Measurements from ENCODE around the gene CTRB1.

Gene CTRB1

DNA sequence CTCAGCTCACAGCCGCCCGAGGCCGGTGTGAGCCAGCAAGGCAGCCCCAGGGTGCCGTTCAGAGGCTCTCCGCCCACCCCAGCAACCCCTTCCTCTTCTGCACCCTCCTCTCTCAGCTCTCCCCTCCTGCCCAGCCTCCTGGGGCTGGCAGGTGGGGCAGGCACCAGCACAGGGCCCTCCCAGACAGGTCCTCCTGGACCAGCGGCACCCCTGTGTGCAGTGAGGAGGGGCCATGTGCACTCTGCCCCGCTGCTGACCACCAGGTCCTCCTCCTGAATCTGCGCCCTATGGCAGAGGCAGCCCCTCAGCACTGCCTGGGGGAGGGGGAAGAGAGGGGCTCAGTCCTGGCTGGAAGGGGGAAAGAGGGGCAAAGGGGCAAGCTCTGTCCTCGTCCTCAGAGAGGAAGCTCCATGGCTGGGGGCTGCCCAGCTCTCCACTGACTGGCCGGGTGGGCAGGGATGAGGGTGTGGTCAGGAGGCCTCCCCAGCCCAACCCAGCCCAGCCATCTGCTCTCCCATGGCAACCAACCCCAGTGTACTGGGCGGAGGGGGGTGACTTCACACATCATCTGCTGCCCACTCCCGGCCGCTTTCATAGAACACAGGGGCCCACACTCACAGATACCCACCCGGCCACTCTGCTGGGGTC lies 38.0 kb downstream of the CTRB1 start:
- ChIA-PET POLR2A (interaction anchor here (1.0 to 1.8 kb wide), 2 partner anchors 10 to 12 kb away, joined by 3 to 4 read pairs; no protein-coding TSS in a partner anchor), CTCF (interaction anchor here (0.6 kb wide), 1 partner anchor 14 kb away, joined by 5 read pairs; no protein-coding TSS in a partner anchor)
- TF ChIP-seq TARDBP (IDR thresholded peaks at IDR 0.05): no peak
- TF ChIP-seq, protein P1, sequence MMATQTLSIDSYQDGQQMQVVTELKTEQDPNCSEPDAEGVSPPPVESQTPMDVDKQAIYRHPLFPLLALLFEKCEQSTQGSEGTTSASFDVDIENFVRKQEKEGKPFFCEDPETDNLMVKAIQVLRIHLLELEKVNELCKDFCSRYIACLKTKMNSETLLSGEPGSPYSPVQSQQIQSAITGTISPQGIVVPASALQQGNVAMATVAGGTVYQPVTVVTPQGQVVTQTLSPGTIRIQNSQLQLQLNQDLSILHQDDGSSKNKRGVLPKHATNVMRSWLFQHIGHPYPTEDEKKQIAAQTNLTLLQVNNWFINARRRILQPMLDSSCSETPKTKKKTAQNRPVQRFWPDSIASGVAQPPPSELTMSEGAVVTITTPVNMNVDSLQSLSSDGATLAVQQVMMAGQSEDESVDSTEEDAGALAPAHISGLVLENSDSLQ (IDR thresholded peaks at IDR 0.05): no peak
- no peak for DNase-seq (ENCODE audit: extremely low spot score)

DNA sequence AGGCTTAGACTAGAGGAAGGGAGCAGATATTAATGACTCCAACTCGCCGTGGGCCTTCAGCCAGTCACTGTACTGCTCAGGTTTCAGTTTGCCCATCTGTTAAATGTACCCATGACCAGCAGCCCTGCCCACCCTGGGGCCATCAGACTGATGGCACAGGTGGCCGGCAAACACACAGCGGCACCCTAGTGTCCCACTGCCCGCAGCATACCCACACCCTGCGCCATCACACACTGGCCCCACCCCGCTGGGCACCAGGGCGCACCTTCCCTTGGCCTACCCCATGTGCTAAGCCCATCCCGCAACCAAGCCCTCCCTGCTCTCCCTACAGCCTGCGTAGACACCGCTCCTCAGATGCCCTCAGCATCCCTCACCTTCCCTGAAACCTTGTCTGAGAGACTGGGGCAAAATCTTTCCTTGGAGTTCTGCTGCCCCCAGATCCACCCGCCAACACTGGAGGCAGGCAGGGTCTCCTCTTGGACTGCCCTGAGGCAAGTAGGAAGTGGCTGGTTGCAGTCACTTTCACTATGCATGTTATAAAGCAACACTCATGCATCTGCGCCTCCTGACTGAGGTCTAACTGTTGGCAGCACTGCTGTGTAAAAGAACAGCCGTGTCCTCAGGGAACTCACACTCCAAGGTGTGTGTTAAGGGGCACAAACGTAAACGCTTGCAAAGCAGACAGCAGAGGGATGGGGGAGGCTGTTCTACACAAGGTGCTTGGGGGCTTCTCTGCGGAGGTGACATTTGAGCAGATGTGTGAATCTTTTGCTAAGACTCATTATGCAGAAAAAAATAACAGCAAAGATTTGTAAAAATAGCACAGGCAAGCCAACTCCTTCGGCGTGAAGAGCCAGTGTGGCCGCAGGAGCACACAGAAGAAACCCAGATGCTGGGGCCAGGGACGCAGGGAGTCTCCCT lies 39.4 kb downstream of the CTRB1 start:
- no peak for DNase-seq (ENCODE audit: extremely low spot score)
- CTCF ChIA-PET: no interaction called here
- POLR2A ChIA-PET: no interaction called here
- TF ChIP-seq, protein P1 (IDR thresholded peaks at IDR 0.05): no peak
- TF ChIP-seq NFRKB (IDR thresholded peaks at IDR 0.05) (no peak), ZNF384 (IDR thresholded peaks at IDR 0.05) (no peak), SUZ12 (IDR thresholded peaks at IDR 0.05) (no peak), ELF4 (IDR thresholded peaks at IDR 0.05) (no peak), LEF1 (IDR thresholded peaks at IDR 0.05; ENCODE audit: borderline replicate concordance) (no peak), L3MBTL2 (conservative IDR thresholded peaks at IDR 0.05) (no peak), SP1 (IDR thresholded peaks at IDR 0.05) (no peak), FOXA1 (IDR thresholded peaks at IDR 0.05) (no peak), FOXK2 (IDR thresholded peaks at IDR 0.05) (no peak), TARDBP (IDR thresholded peaks at IDR 0.05) (no peak), HDGF (IDR thresholded peaks at IDR 0.05; ENCODE audit: borderline replicate concordance) (no peak), FOXM1 (IDR thresholded peaks at IDR 0.05; ENCODE audit: borderline replicate concordance) (no peak), CTBP1 (IDR thresholded peaks at IDR 0.05; ENCODE audit: borderline replicate concordance) (no peak), BHLHE40 (IDR thresholded peaks at IDR 0.05; ENCODE audit: borderline replicate concordance) (no peak), ARNT (IDR thresholded peaks at IDR 0.05) (no peak)

DNA sequence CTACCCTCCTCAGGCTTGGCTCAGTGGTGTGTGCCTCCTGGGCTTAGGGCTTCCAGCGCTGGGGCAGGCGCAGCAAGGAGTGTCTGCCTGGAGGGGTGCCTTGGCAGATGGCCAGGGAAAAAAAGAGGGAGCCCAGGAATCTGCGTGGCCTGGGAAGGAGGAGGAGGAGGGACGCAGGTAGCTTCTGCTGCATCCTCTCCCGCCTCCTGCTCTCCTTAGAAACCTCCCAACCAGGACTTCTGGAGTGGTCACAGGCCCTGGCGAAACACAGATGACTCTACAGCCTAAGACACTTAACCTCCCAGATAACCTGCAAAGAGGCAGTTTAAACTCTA lies 40.0 kb downstream of the CTRB1 start:
- CTCF ChIA-PET: no interaction called here
- TF ChIP-seq L3MBTL2 (conservative IDR thresholded peaks at IDR 0.05): no peak
- TF ChIP-seq FOXA1 (IDR thresholded peaks at IDR 0.05): no peak
- TF ChIP-seq FOXK2 (IDR thresholded peaks at IDR 0.05): no peak
- no peak for TF ChIP-seq LEF1 (IDR thresholded peaks at IDR 0.05; ENCODE audit: borderline replicate concordance)
- TF ChIP-seq HDGF (IDR thresholded peaks at IDR 0.05; ENCODE audit: borderline replicate concordance): no peak
- no peak for TF ChIP-seq ARNT (IDR thresholded peaks at IDR 0.05)
- no peak for TF ChIP-seq SUZ12 (IDR thresholded peaks at IDR 0.05)
- TF ChIP-seq ELF4 (IDR thresholded peaks at IDR 0.05): no peak
- TF ChIP-seq TARDBP (IDR thresholded peaks at IDR 0.05): no peak
- TF ChIP-seq ZNF384 (IDR thresholded peaks at IDR 0.05): no peak
- TF ChIP-seq FOXM1 (IDR thresholded peaks at IDR 0.05; ENCODE audit: borderline replicate concordance): no peak
- no peak for TF ChIP-seq BHLHE40 (IDR thresholded peaks at IDR 0.05; ENCODE audit: borderline replicate concordance)
- TF ChIP-seq CTBP1 (IDR thresholded peaks at IDR 0.05; ENCODE audit: borderline replicate concordance): no peak
- no peak for TF ChIP-seq SP1 (IDR thresholded peaks at IDR 0.05)
- TF ChIP-seq, protein P1 (IDR thresholded peaks at IDR 0.05): no peak
- no peak for TF ChIP-seq NFRKB (IDR thresholded peaks at IDR 0.05)
- POLR2A ChIA-PET: no interaction called here
- DNase-seq (ENCODE audit: extremely low spot score): no peak

DNA sequence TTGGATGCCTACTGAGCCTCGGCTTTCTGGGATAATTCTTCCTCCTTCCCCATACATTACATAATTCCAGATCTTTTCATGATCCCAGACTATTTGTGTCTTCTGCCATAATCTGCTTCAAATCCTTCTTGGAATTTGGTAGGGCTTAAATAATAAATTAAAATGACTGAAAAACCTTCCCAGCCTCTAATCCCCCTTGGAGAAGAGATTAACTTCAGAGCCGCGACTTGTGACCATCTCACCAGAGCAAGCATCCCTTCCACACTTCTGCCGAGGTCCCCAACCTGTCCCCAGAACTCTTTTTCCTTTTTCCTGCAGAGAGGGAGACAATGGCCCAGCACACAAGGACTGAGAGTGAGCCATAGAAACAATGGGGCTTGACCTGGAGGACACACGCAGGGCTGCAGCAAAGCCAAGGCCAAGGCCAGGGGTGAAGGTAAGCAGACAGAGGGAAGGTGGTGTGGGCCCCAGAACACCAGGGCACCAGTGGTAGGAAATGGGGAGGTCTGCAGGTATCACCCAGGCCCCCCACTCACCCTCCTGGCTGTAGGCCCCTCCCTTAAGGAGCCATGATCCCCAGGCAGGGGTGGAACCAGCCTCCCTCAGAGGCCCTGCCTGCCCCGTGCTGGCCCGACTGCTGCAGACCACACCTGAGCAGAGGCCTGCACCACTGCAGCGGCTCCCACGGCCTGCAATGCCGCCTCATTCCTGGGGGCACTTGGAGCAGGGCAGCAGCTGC lies 42.2 kb downstream of the CTRB1 start:
- TF ChIP-seq FOXK2 (IDR thresholded peaks at IDR 0.05) (no peak), ARNT (IDR thresholded peaks at IDR 0.05) (no peak), HDGF (IDR thresholded peaks at IDR 0.05; ENCODE audit: borderline replicate concordance) (no peak), NFRKB (IDR thresholded peaks at IDR 0.05) (no peak), L3MBTL2 (conservative IDR thresholded peaks at IDR 0.05) (no peak), CTBP1 (IDR thresholded peaks at IDR 0.05; ENCODE audit: borderline replicate concordance) (no peak), FOXA1 (IDR thresholded peaks at IDR 0.05) (no peak), LEF1 (IDR thresholded peaks at IDR 0.05; ENCODE audit: borderline replicate concordance) (no peak), SUZ12 (IDR thresholded peaks at IDR 0.05) (no peak), ZNF384 (IDR thresholded peaks at IDR 0.05) (no peak)
- TF ChIP-seq, protein P1 (IDR thresholded peaks at IDR 0.05): no peak
- no peak for DNase-seq (ENCODE audit: extremely low spot score)
- ChIA-PET CTCF (no interaction called here), POLR2A (interaction anchor here (0.7 kb wide), 1 partner anchor 76 kb away, joined by 3 read pairs; no protein-coding TSS in a partner anchor)

DNA sequence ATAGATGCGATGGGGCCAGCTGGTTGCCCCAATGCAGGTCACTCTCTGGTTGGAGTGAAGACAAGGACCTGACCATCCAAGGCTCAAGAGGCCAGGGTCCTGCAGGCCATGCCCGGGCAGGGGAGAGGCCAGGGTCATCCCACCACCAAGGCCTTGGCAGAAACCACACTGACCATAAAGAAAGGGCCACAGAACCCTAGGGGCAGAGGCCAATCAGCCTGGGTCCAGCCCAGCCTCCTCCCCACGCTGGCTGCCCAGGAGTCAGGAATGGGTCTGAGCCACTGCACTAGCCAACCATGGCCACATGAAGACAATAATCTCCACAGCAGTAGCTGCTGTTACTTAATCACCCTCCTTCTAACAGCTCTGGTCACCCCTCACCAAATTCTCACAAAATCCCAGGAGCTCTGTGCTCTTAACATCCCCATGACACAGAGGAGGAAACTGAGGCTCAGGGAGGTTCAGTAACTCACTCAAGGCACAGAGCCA lies 42.8 kb downstream of the CTRB1 start:
- ChIA-PET POLR2A (no interaction called here), CTCF (interaction anchor here (1.1 kb wide), 1 partner anchor 28 kb away, joined by 3 read pairs; no protein-coding TSS in a partner anchor)
- no peak for DNase-seq (ENCODE audit: extremely low spot score)
- TF ChIP-seq SP1 (IDR thresholded peaks at IDR 0.05) (no peak), L3MBTL2 (conservative IDR thresholded peaks at IDR 0.05) (no peak), NFRKB (IDR thresholded peaks at IDR 0.05) (no peak), TARDBP (IDR thresholded peaks at IDR 0.05) (no peak), LEF1 (IDR thresholded peaks at IDR 0.05; ENCODE audit: borderline replicate concordance) (no peak), ZNF384 (IDR thresholded peaks at IDR 0.05) (no peak), CTBP1 (IDR thresholded peaks at IDR 0.05; ENCODE audit: borderline replicate concordance) (no peak), HDGF (IDR thresholded peaks at IDR 0.05; ENCODE audit: borderline replicate concordance) (no peak), ARNT (IDR thresholded peaks at IDR 0.05) (no peak), FOXA1 (IDR thresholded peaks at IDR 0.05) (no peak), BHLHE40 (IDR thresholded peaks at IDR 0.05; ENCODE audit: borderline replicate concordance) (no peak), SUZ12 (IDR thresholded peaks at IDR 0.05) (no peak), ELF4 (IDR thresholded peaks at IDR 0.05) (no peak), FOXM1 (IDR thresholded peaks at IDR 0.05; ENCODE audit: borderline replicate concordance) (no peak), FOXK2 (IDR thresholded peaks at IDR 0.05) (no peak)
- TF ChIP-seq, protein P1 (IDR thresholded peaks at IDR 0.05): no peak

All from HEK293T (cell line).